22Rv1 (cell line): ENCODE data around the gene PIAS1.

Experiments
- H3K27ac ChIP-seq: fragments of 450-650 bp; 2 replicates; pipeline ENCODE4 v1.5.1; 2017
- ZFX ChIP-seq: fragments of 450-650 bp; IDR thresholded peaks from 2 replicates; pipeline ENCODE4 v1.6.1; 2017; ENCODE audit warnings: antibody characterized with exemption, borderline replicate concordance
- TF ChIP-seq, protein P1 (sequence below): fragments of 450-650 bp; IDR thresholded peaks from 2 replicates; pipeline ENCODE4 v1.5.1; 2017; ENCODE audit warnings: mild to moderate bottlenecking

PIAS1 gene

DNA sequence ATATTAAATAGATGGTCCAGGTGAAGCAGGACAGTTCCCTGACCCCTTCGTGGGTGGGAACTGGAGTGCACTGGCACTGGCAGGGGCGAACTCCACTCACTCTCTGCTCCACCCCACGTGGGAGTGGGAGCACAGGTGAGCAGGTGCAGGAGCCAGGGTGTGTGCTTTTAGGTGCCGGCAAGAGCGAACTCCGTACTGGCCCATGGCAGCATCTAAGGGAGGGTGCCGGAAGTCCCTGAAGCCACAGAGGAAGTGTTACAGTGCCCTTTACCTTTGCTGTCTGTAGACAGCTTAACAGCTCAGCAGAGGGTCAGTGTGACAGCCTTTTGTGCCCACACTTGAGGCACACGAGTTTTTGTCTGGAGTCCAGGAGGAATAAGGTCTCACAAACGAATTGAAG, 26.7 kb upstream of the PIAS1 start:
- TF ChIP-seq, protein P1, sequence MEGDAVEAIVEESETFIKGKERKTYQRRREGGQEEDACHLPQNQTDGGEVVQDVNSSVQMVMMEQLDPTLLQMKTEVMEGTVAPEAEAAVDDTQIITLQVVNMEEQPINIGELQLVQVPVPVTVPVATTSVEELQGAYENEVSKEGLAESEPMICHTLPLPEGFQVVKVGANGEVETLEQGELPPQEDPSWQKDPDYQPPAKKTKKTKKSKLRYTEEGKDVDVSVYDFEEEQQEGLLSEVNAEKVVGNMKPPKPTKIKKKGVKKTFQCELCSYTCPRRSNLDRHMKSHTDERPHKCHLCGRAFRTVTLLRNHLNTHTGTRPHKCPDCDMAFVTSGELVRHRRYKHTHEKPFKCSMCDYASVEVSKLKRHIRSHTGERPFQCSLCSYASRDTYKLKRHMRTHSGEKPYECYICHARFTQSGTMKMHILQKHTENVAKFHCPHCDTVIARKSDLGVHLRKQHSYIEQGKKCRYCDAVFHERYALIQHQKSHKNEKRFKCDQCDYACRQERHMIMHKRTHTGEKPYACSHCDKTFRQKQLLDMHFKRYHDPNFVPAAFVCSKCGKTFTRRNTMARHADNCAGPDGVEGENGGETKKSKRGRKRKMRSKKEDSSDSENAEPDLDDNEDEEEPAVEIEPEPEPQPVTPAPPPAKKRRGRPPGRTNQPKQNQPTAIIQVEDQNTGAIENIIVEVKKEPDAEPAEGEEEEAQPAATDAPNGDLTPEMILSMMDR = no peak
- TF ChIP-seq ZFX = no peak
- no peak overlapping the region for H3K27ac ChIP-seq

DNA sequence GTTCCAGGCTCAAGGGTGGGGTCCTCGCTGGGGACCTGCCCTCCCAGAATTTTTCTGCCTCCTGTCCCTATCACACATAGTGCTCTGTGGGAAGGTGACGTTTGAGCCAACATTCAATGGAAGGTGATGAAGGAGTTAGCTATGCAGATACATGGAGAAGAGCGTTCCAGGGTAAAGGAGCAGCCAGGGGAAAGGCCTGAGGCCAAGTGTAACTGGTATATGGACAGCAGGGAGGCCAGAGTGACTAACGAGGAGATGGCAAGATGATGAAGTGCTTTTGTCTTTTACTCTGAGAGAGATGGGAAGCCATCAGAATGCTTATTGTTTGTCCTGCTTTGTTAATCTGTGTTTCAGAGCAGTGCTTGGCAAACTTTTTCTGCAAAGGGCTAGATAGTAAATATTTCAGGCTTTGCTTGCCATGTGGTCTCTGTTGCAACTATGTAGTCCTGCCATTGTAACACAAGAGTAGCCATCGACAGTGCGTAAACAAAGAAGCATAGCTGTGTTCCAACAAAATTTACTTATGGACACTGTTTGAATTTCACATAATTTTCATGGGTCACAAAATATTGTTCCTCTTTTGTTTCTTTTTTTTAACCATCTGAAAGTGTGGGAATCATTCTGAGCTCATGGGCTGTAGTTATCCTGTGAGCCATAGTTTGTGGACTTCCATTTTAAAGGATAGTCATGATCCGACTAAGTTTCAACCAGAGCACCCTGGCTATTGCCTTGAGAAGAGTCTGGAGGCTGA, 25.8 kb upstream of the PIAS1 start:
- no peak overlapping the region for H3K27ac ChIP-seq
- TF ChIP-seq ZFX = no peak
- TF ChIP-seq, protein P1 = no peak

DNA sequence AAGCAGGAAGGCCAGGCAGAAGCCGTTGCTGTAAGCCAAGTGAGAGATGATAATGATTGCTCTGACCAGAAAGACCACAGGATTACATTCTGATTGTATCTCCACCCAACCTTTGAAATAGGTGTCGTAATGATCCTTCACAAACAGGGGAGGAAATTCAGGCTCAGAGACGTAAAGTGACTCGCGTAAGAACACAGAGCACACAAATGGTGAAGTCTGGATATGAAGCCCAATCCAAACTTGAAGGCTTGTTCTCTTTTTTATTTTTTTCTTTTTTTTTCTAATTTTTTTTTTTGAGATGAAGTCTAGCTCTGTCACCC, 25.3 kb upstream of the PIAS1 start:
- H3K27ac ChIP-seq = no peak overlapping the region
- no peak for TF ChIP-seq ZFX
- TF ChIP-seq, protein P1 = no peak

DNA sequence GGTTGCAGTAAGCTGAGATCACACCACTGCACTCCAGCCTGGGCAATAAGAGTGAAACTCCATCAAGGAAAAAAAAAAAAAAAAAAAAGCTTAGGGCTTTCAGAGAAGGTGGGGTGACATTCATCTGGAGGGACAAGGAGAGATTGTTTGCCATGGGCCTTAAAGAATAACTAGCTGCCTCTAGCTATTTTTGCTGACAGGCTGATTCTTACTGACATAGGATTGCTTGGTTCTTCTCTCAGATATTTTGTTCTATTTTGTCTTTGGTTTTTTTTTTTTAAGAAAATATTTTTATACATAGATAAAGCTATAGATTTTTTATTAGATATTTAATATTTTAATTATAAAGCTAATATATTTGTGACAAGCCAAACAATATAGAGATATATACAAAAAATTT, 24.2 kb upstream of the PIAS1 start:
- no peak overlapping the region for H3K27ac ChIP-seq
- TF ChIP-seq, protein P1 = no peak
- TF ChIP-seq ZFX = no peak

GRCh38 chr15:68031404-68031803, 22.7 kb upstream of the PIAS1 start:
- TF ChIP-seq ZFX = no peak
- TF ChIP-seq, protein P1 = no peak
- H3K27ac ChIP-seq = no peak overlapping the region

- TF ChIP-seq ZFX = no peak
- TF ChIP-seq, protein P1 = no peak
- no peak overlapping the region for H3K27ac ChIP-seq
Observed at GRCh38 chr15:68032672-68033071, 21.4 kb upstream of the PIAS1 start.

GRCh38 chr15:68034081-68034480, 20.0 kb upstream of the PIAS1 start:
- TF ChIP-seq ZFX = no peak
- TF ChIP-seq, protein P1 = no peak

More at GRCh38 chr15:68034081-68034480, 20.0 kb upstream of the PIAS1 start:
- H3K27ac ChIP-seq = no peak overlapping the region
